ENCODE data around the gene CENPP. TPM values are rescaled to one million over a fixed set of nuclear protein-coding genes. Genes with fewer than 3 reads are reported as not detected.

CENPP gene
- total RNA-seq, 1 experiment from 2014 or later = 14.3 TPM

DNA sequence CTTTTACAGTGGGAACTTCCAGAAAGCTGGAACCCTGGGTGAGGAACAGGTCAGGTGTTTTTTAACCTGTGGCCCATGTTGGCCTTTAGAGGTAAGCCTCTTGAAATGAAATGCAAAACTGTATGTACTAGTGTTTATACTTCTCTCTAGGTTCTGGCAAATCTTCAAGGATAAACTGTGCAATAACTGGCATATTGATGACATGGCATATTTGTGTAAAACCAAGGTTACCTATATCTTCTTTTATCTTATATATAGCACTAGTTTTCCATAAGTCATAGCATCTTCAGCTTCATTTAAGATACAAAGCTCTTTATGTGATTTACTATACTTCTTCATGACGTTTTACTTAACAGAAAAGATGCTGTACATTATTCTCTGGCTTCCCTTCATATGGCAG lies 24.8 kb upstream of the CENPP start (continued):
- TF ChIP-seq, protein P1, sequence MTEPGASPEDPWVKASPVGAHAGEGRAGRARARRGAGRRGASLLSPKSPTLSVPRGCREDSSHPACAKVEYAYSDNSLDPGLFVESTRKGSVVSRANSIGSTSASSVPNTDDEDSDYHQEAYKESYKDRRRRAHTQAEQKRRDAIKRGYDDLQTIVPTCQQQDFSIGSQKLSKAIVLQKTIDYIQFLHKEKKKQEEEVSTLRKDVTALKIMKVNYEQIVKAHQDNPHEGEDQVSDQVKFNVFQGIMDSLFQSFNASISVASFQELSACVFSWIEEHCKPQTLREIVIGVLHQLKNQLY (CRISPR knock-in tag; IDR thresholded peaks at IDR 0.05) = no peak

DNA sequence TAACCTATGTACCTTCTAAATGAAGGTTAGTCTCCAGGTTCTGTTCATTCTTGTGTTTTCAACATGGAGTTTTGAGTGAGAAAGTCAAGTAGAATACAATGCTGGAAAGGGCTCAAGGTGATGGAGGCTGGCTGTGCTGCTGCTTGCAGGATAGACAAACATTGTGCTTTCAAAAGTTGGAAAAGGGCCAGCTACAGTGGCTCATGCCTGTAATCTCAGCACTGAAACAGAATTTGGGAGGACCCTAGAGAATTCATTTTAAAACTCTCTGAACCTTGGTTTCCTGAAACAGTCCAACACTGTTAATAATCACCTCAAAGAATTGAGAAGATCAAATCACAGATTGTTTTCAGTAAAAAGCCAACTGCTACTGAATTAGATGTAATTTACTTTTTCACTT lies 16.9 kb upstream of the CENPP start:
- H3K36me3 Mint-ChIP-seq = peaks cover 81% of the 10 kb centered on the region
- no peaks in the 10 kb centered on the region for H3K27me3 Mint-ChIP-seq (ENCODE audit: low read depth)
- no peak for TF ChIP-seq USF1 (CRISPR knock-in tag; IDR thresholded peaks at IDR 0.05)
- TF ChIP-seq NFYB (CRISPR knock-in tag; conservative IDR thresholded peaks at IDR 0.05; ENCODE audit: low read depth) = no peak
- TF ChIP-seq FOXP1 (CRISPR knock-in tag; IDR thresholded peaks at IDR 0.05; ENCODE audit: borderline replicate concordance) = no peak
- TF ChIP-seq, protein P2, sequence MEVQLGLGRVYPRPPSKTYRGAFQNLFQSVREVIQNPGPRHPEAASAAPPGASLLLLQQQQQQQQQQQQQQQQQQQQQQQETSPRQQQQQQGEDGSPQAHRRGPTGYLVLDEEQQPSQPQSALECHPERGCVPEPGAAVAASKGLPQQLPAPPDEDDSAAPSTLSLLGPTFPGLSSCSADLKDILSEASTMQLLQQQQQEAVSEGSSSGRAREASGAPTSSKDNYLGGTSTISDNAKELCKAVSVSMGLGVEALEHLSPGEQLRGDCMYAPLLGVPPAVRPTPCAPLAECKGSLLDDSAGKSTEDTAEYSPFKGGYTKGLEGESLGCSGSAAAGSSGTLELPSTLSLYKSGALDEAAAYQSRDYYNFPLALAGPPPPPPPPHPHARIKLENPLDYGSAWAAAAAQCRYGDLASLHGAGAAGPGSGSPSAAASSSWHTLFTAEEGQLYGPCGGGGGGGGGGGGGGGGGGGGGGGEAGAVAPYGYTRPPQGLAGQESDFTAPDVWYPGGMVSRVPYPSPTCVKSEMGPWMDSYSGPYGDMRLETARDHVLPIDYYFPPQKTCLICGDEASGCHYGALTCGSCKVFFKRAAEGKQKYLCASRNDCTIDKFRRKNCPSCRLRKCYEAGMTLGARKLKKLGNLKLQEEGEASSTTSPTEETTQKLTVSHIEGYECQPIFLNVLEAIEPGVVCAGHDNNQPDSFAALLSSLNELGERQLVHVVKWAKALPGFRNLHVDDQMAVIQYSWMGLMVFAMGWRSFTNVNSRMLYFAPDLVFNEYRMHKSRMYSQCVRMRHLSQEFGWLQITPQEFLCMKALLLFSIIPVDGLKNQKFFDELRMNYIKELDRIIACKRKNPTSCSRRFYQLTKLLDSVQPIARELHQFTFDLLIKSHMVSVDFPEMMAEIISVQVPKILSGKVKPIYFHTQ (CRISPR knock-in tag; IDR thresholded peaks at IDR 0.05) = no peak
- no peak for TF ChIP-seq ERG (CRISPR knock-in tag; IDR thresholded peaks at IDR 0.05)
- TF ChIP-seq, protein P3, sequence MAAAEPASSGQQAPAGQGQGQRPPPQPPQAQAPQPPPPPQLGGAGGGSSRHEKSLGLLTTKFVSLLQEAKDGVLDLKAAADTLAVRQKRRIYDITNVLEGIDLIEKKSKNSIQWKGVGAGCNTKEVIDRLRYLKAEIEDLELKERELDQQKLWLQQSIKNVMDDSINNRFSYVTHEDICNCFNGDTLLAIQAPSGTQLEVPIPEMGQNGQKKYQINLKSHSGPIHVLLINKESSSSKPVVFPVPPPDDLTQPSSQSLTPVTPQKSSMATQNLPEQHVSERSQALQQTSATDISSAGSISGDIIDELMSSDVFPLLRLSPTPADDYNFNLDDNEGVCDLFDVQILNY (CRISPR knock-in tag; IDR thresholded peaks at IDR 0.05) = no peak
- no peak for TF ChIP-seq NR3C1 (CRISPR knock-in tag; conservative IDR thresholded peaks at IDR 0.05; ENCODE audit: low read depth)
- no peak overlapping the region for H3K4me3 Mint-ChIP-seq
- ChIA-PET CTCF (no interaction called here), POLR2A (no interaction called here)
- DNase-seq (ENCODE audit: low spot score) (no peak), ATAC-seq (no peak)
- H3K27ac Mint-ChIP-seq = no peak overlapping the region
- H3K4me1 Mint-ChIP-seq = no peaks in the 10 kb centered on the region
- no peaks in the 10 kb centered on the region for H3K9me3 Mint-ChIP-seq

DNA sequence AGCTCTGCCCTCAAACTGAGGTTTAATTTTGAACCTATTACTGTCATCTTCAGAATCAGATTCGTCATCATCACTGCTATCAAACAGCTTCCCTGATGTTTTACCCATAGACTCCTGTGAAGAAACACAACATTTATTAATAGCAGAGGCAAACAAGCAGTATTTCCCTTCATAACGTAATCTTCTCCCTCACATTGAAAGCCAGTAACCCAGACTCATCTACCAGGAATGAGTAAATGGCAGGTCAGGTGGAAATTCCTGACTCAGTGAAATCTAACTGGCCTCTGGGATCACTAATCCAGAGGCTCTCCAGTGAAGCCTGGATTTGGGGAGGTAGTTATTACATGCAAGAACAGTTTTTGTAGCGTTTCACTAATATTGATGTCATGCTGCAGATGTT lies 15.2 kb upstream of the CENPP start:
- ChIA-PET CTCF (no interaction called here), POLR2A (no interaction called here)
- peaks cover 82% of the 10 kb centered on the region for H3K36me3 Mint-ChIP-seq
- no peak overlapping the region for H3K4me3 Mint-ChIP-seq
- H3K27ac Mint-ChIP-seq = no peak overlapping the region
- H3K9me3 Mint-ChIP-seq = no peaks in the 10 kb centered on the region
- H3K27me3 Mint-ChIP-seq (ENCODE audit: low read depth) = no peaks in the 10 kb centered on the region
- no peak for ATAC-seq
- DNase-seq (ENCODE audit: low spot score) = no peak
- H3K4me1 Mint-ChIP-seq = no peaks in the 10 kb centered on the region
- TF ChIP-seq SMAD3 (CRISPR knock-in tag; IDR thresholded peaks at IDR 0.05; ENCODE audit: borderline replicate concordance) (no peak), GRHL2 (CRISPR knock-in tag; IDR thresholded peaks at IDR 0.05; ENCODE audit: insufficient replicate concordance, severe bottlenecking) (no peak), FOXK1 (CRISPR knock-in tag; IDR thresholded peaks at IDR 0.05) (no peak), ESRRA (CRISPR knock-in tag; IDR thresholded peaks at IDR 0.05; ENCODE audit: borderline replicate concordance) (no peak), SP1 (CRISPR knock-in tag; conservative IDR thresholded peaks at IDR 0.05) (no peak), ZNF671 (CRISPR knock-in tag; IDR thresholded peaks at IDR 0.05) (no peak), NR1H2 (CRISPR knock-in tag; IDR thresholded peaks at IDR 0.05) (no peak), CBFB (CRISPR knock-in tag; IDR thresholded peaks at IDR 0.05; ENCODE audit: low read depth) (no peak), SMAD4 (CRISPR knock-in tag; IDR thresholded peaks at IDR 0.05) (no peak), ATF1 (CRISPR knock-in tag; IDR thresholded peaks at IDR 0.05) (no peak), ZBTB43 (CRISPR knock-in tag; IDR thresholded peaks at IDR 0.05) (no peak), GABPB1 (CRISPR knock-in tag; IDR thresholded peaks at IDR 0.05) (no peak)
- TF ChIP-seq, protein P4, sequence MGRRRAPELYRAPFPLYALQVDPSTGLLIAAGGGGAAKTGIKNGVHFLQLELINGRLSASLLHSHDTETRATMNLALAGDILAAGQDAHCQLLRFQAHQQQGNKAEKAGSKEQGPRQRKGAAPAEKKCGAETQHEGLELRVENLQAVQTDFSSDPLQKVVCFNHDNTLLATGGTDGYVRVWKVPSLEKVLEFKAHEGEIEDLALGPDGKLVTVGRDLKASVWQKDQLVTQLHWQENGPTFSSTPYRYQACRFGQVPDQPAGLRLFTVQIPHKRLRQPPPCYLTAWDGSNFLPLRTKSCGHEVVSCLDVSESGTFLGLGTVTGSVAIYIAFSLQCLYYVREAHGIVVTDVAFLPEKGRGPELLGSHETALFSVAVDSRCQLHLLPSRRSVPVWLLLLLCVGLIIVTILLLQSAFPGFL (CRISPR knock-in tag; IDR thresholded peaks at IDR 0.05; ENCODE audit: borderline replicate concordance) = no peak
- TF ChIP-seq, protein P5, sequence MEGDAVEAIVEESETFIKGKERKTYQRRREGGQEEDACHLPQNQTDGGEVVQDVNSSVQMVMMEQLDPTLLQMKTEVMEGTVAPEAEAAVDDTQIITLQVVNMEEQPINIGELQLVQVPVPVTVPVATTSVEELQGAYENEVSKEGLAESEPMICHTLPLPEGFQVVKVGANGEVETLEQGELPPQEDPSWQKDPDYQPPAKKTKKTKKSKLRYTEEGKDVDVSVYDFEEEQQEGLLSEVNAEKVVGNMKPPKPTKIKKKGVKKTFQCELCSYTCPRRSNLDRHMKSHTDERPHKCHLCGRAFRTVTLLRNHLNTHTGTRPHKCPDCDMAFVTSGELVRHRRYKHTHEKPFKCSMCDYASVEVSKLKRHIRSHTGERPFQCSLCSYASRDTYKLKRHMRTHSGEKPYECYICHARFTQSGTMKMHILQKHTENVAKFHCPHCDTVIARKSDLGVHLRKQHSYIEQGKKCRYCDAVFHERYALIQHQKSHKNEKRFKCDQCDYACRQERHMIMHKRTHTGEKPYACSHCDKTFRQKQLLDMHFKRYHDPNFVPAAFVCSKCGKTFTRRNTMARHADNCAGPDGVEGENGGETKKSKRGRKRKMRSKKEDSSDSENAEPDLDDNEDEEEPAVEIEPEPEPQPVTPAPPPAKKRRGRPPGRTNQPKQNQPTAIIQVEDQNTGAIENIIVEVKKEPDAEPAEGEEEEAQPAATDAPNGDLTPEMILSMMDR (IDR thresholded peaks at IDR 0.05) = no peak
- TF ChIP-seq, protein P6, sequence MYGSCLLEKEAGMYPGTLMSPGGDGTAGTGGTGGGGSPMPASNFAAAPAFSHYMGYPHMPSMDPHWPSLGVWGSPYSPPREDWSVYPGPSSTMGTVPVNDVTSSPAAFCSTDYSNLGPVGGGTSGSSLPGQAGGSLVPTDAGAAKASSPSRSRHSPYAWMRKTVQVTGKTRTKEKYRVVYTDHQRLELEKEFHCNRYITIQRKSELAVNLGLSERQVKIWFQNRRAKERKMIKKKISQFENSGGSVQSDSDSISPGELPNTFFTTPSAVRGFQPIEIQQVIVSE (CRISPR knock-in tag; IDR thresholded peaks at IDR 0.05; ENCODE audit: borderline replicate concordance) = no peak
